Kidney (tissue), 14 donors: Measurements from ENCODE around the gene LPXN. TPM values are rescaled to one million over a fixed set of nuclear protein-coding genes. Genes with fewer than 3 reads are reported as not detected.

Source experiments
- DNase-seq, 5 donors: peaks; one replicate each; pipeline ENCODE4 v3.0.0-alpha.2; 2013 to 2020
- FAIRE-seq: peaks from 2 replicates; lab custom pipeline; 2012; peaks lifted over from hg19 to GRCh38; lab: Jason Lieb, UNC
- H3K27ac ChIP-seq, 2 donors: one replicate each; pipeline ENCODE4 v1.7.0; 2013; ENCODE audit warnings: low read depth in 2 of 2, low read length in 2 of 2, inconsistent platforms in 1 of 2
- H3K27me3 ChIP-seq: one replicate; pipeline ENCODE4 v1.7.1; 2013; ENCODE audit warnings: low read length, inconsistent platforms; ENCODE audit not compliant: control insufficient read depth, insufficient read depth
- H3K36me3 ChIP-seq, 3 donors: one replicate each; pipeline versions ENCODE4 v1.7.0 to v1.7.1; 2013; ENCODE audit warnings: low read length in 3 of 3, control low read depth in 1 of 3, inconsistent platforms in 1 of 3; ENCODE audit not compliant: insufficient read depth in 3 of 3, control insufficient read depth in 2 of 3
- H3K4me1 ChIP-seq, 3 donors: one replicate each; pipeline versions ENCODE4 v1.7.0 to v1.7.1; 2013; ENCODE audit warnings: low read length in 3 of 3, inconsistent platforms in 1 of 3, low read depth in 1 of 3; ENCODE audit not compliant: control insufficient read depth in 2 of 3, insufficient read depth in 2 of 3
- H3K4me3 ChIP-seq, 3 donors: one replicate each; pipeline versions ENCODE4 v1.7.0 to v1.8.1; 2013; ENCODE audit warnings: low read length in 3 of 3, control low read depth in 1 of 3, inconsistent platforms in 1 of 3
- H3K9ac ChIP-seq, 3 donors: one replicate each; pipeline versions ENCODE4 v1.7.0 to v1.7.1; 2013; ENCODE audit warnings: low read length in 3 of 3, control low read depth in 1 of 3, inconsistent platforms in 1 of 3
- H3K9me3 ChIP-seq, 3 donors: one replicate each; pipeline versions ENCODE4 v1.7.0 to v1.7.1; 2013; ENCODE audit warnings: low read length in 3 of 3, control low read depth in 1 of 3, inconsistent platforms in 1 of 3; ENCODE audit not compliant: control insufficient read depth in 2 of 3, insufficient read depth in 1 of 3
- intact Hi-C: fragments of 100-400 bp; cut with DNase I; formaldehyde crosslinking; loops from one replicate; pipeline ENCODE4 v1.11.1; 2022
- polyA plus RNA-seq: library from polyadenylated mRNA; stranded (reverse); fragments of 350-450 nt; fragmentation: Illumina TruSeq; extraction: RNeasy Lipid Tissue Mini Kit (QIAGEN cat#74804); gene quantifications from one replicate; pipeline ENCODE4 v1.2.3, GENCODE V29; 2014; ENCODE audit warnings: low read depth, low replicate concordance; ENCODE audit not compliant: insufficient read depth
- total RNA-seq: library from RNA; stranded (reverse); fragmentation: NEBNext Ultra II Directional; extraction: Animal tissue kit (Norgen Biotek cat#: 25700); gene quantifications from one replicate; pipeline ENCODE4 v1.2.1, GENCODE V29; 2021
- TF ChIP-seq, protein P1 (sequence below): IDR thresholded peaks from 3 replicates; pipeline ENCODE4 v1.5.1; 2012; ENCODE audit warnings: mild to moderate bottlenecking, moderate library complexity, borderline replicate concordance; ENCODE audit not compliant: insufficient read depth; ENCODE audit errors: extremely low read depth
- donor health status: control.
- donor health status: control.
- donor health status: control.
- donor health status: control.
- donor health status: control.
- donor health status: DM: yes; HTN: yes; CAD: no.
- donor health status: Normal renal cell carcinoma (clear cell type).

LPXN gene
- total and polyA plus RNA-seq, 2 donors from 2014 or later, result 8.0 to 16.8 TPM

DNA sequence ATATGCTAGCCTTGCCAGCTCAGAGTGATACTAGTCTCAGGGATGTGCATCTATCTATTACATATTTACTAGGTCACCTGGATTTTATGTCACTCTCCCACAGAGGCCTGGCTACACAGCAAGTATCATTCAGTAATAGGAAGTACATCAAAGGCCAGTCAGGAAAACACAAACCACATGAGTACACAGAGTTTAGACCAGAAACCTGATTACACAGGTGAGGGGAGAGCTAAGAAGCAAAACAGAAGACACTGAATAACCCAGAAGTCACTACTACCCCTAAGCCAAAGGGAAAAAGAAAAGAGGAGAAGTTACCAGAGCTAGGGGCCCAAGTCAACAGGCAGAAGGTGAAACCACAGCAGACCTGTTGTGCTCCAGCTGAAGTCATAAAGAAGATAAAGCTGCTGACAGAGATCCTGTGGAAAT, 13.3 kb downstream of the LPXN start:
- peaks cover 0 to 12% (median 9%) of the 10 kb centered on the region in 3 donors for H3K36me3 ChIP-seq
- H3K9me3 ChIP-seq, result no peaks in the 10 kb centered on the region
- H3K9ac ChIP-seq, result no peak overlapping the region
- intact Hi-C loops, result no loop called here
- H3K4me1 ChIP-seq, result peaks cover 0 to 20% (median 10%) of the 10 kb centered on the region in 3 donors
- peak overlapping the region in 1 of 2 donors; percentile 38 for H3K27ac ChIP-seq
- TF ChIP-seq, protein P1, sequence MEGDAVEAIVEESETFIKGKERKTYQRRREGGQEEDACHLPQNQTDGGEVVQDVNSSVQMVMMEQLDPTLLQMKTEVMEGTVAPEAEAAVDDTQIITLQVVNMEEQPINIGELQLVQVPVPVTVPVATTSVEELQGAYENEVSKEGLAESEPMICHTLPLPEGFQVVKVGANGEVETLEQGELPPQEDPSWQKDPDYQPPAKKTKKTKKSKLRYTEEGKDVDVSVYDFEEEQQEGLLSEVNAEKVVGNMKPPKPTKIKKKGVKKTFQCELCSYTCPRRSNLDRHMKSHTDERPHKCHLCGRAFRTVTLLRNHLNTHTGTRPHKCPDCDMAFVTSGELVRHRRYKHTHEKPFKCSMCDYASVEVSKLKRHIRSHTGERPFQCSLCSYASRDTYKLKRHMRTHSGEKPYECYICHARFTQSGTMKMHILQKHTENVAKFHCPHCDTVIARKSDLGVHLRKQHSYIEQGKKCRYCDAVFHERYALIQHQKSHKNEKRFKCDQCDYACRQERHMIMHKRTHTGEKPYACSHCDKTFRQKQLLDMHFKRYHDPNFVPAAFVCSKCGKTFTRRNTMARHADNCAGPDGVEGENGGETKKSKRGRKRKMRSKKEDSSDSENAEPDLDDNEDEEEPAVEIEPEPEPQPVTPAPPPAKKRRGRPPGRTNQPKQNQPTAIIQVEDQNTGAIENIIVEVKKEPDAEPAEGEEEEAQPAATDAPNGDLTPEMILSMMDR, result no peak
- no peak overlapping the region for H3K4me3 ChIP-seq
- no peaks in the 10 kb centered on the region for H3K27me3 ChIP-seq
- DNase-seq, result no peak
- no peak for FAIRE-seq

DNA sequence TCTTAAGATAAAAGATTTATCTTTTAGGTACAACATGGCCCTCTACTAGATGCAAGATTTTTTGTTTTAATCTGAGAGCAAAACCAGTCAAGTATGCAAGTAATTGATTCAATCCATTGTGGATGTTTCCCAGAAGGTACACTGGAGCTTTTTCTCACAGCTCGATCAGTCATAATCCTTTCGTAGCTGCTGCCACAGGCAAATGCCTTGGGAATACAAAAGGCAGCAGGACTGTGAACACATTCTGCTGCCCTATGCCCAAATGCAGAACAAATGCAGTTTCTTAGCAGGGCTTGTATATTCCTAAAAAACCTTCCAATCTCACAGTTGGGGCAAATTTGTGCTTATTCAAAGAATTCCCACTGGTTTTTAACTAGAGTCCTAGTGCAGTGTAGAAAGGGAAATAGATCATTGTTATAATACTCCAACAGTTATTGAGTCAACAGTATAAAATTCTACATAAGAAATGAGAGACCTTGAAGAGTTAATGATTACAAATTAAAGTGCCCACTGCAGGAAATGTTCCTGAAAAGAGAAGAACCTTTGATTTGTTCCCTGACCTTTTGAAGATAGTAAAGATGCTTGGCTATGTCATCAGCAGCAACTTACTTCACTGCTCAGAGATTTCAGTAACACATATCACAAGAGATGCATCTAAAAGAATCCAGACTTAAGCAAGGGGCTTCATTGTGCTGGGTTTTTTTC, 14.1 kb downstream of the LPXN start:
- intact Hi-C loops, result no loop called here
- FAIRE-seq, result no peak

DNA sequence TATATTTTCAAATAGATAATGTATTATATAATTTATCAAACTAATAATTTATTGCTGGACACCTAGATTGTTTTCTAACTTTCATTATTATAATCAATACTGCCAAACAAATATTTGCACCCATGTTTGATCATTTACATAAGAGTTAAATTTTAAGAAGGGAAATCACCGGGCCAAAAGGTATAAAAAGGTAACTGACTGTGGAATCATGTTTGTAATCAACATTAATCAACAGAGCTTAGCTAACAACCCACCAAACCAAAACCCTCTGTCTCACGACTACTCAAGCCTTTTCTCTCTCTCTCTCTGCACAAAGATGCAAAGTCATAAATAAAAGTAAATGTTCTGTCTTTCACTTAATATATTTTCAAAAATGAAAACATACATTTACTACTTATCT, 14.8 kb downstream of the LPXN start:
- TF ChIP-seq, protein P1, result no peak
- Histone ChIP-seq H3K27ac (no peak overlapping the region), H3K9ac (no peak overlapping the region), H3K4me1 (peaks cover 0 to 20% (median 10%) of the 10 kb centered on the region in 3 donors), H3K36me3 (peaks cover 0 to 12% (median 9%) of the 10 kb centered on the region in 3 donors), H3K9me3 (no peaks in the 10 kb centered on the region), H3K27me3 (no peaks in the 10 kb centered on the region), H3K4me3 (no peak overlapping the region)
- intact Hi-C loops, result no loop called here
- FAIRE-seq (no peak), DNase-seq (no peak)

More for the DNA sequence above, 14.1 kb downstream of the LPXN start:
- H3K9ac ChIP-seq, result no peak overlapping the region
- TF ChIP-seq, protein P1, result no peak
- H3K36me3 ChIP-seq, result peaks cover 0 to 12% (median 9%) of the 10 kb centered on the region in 3 donors
- no peaks in the 10 kb centered on the region for H3K9me3 ChIP-seq
- peak in 2 of 5 donors; percentile 6 to 10 for DNase-seq
- H3K27ac ChIP-seq, result no peak overlapping the region
- peaks cover 0 to 20% (median 10%) of the 10 kb centered on the region in 3 donors for H3K4me1 ChIP-seq
- no peaks in the 10 kb centered on the region for H3K27me3 ChIP-seq
- H3K4me3 ChIP-seq, result peak overlapping the region in 1 of 3 donors; percentile 33
